COLO668 (cell line): Measurements from ENCODE around the gene CYP4B1.
"Not testable (repeated sequence)": the region's sequence is repeated elsewhere in the genome, so short reads cannot be mapped to it uniquely, and the experiment has no call there.

Experiments
- DNase-seq: peaks from one replicate; lab custom pipeline; 2025; ENCODE audit not compliant: unreplicated experiment; lab: John Stamatoyannopoulos, UW

CYP4B1 gene

GRCh38 chr1:46798810-46799209, at the start of gene CYP4B1:
Gene CYP4B1 (plus strand): TSS chr1:46799046. CDS start chr1:46799082, 36 bp downstream.
- no peak for DNase-seq

GRCh38 chr1:46749404-46749803, 49.4 kb upstream of the CYP4B1 start:
- no peak for DNase-seq

GRCh38 chr1:46749921-46750404, 48.9 kb upstream of the CYP4B1 start:
- no peak for DNase-seq

- DNase-seq = no peak
Observed at GRCh38 chr1:46753985-46754384, 44.9 kb upstream of the CYP4B1 start.

GRCh38 chr1:46754707-46755106, 44.1 kb upstream of the CYP4B1 start:
- not testable (repeated sequence) for DNase-seq

- DNase-seq = no peak
Observed at GRCh38 chr1:46755121-46755520, 43.7 kb upstream of the CYP4B1 start.

- DNase-seq = peak; percentile 93
Observed at GRCh38 chr1:46757247-46757955, 41.4 kb upstream of the CYP4B1 start.

- DNase-seq = no peak
Observed at GRCh38 chr1:46757956-46758528, 40.8 kb upstream of the CYP4B1 start.

- DNase-seq = no peak
Observed at GRCh38 chr1:46760558-46761166, 38.2 kb upstream of the CYP4B1 start.

- no peak for DNase-seq
Observed at GRCh38 chr1:46761740-46762139, 37.1 kb upstream of the CYP4B1 start.

GRCh38 chr1:46764402-46764801, 34.4 kb upstream of the CYP4B1 start:
- no peak for DNase-seq

- DNase-seq = peak; percentile 60
Observed at GRCh38 chr1:46767649-46768282, 31.1 kb upstream of the CYP4B1 start.

GRCh38 chr1:46768445-46768844, 30.4 kb upstream of the CYP4B1 start:
- DNase-seq = no peak

- no peak for DNase-seq
Observed at GRCh38 chr1:46769028-46769740, 29.7 kb upstream of the CYP4B1 start.

GRCh38 chr1:46770541-46770940, 28.3 kb upstream of the CYP4B1 start:
- no peak for DNase-seq

- no peak for DNase-seq
Observed at GRCh38 chr1:46772571-46772970, 26.3 kb upstream of the CYP4B1 start.

- no peak for DNase-seq
Observed at GRCh38 chr1:46774297-46774696, 24.5 kb upstream of the CYP4B1 start.

GRCh38 chr1:46778456-46778855, 20.4 kb upstream of the CYP4B1 start:
- not testable (repeated sequence) for DNase-seq

- DNase-seq = no peak
Observed at GRCh38 chr1:46784666-46785065, 14.2 kb upstream of the CYP4B1 start.

- DNase-seq = peak; percentile 71
Observed at GRCh38 chr1:46788634-46789033, 10.2 kb upstream of the CYP4B1 start.

- DNase-seq = no peak
Observed at GRCh38 chr1:46790446-46791101, 8.3 kb upstream of the CYP4B1 start.
